Measurements from ENCODE around the gene ATP1A2. TPM values are rescaled to one million over a fixed set of nuclear protein-coding genes. Genes with fewer than 3 reads are reported as not detected.

ATP1A2 gene
- total and polyA plus RNA-seq, 2 donors (not counting 1 experiment from before 2014, with no cell fraction given): not detected

- WGBS (ENCODE audit: insufficient coverage): 68% methylated on average over 3 of the region's 5 CpGs
- H3K4me3 Mint-ChIP-seq: no peak overlapping the region
Observed at GRCh38 chr1:160068225-160068624, 47.3 kb upstream of the ATP1A2 start.

More at GRCh38 chr1:160068225-160068624, 47.3 kb upstream of the ATP1A2 start:
- intact Hi-C loops (cut with micrococcal nuclease): no loop called here
- CTCF ChIA-PET: interaction anchor here (1.0 to 2.1 kb wide), 4 partner anchors 10 to 22 kb away, joined by 3 to 7 read pairs (median 6); partner anchors contain the start of gene KCNJ9
- Histone ChIP-seq H3K9me3 (ENCODE audit: control extremely low read depth in 1 of 3, control insufficient read depth in 2 of 3, insufficient read depth in 1 of 3, low read length in 2 of 3) (no peaks in the 10 kb centered on the region), H3K79me2 (ENCODE audit: control insufficient read depth, insufficient read depth, low read length) (no peaks in the 10 kb centered on the region), H3K4me3 (ENCODE audit: control extremely low read depth in 1 of 5, extremely low read depth in 1 of 5, insufficient read depth in 1 of 5, low read depth in 2 of 5, low read length in 4 of 5) (no peak overlapping the region), H3K9ac (ENCODE audit: low read length) (no peak overlapping the region), H2AFZ (ENCODE audit: insufficient read depth, low read depth, low read length, poor library complexity, severe bottlenecking) (no peak overlapping the region), H3K27ac (ENCODE audit: low read length in 2 of 2) (no peak overlapping the region), H4K20me1 (ENCODE audit: control insufficient read depth, insufficient read depth, low read length, poor library complexity, severe bottlenecking) (no peaks in the 10 kb centered on the region), H3K4me2 (replicated peaks; ENCODE audit: low read depth, low read length, poor library complexity, severe bottlenecking) (no peak overlapping the region), H3K4me1 (ENCODE audit: control insufficient read depth in 2 of 2, insufficient read depth in 2 of 2, low read length in 2 of 2) (peaks cover 11 to 12% of the 10 kb centered on the region in 2 donors), H3K27me3 (replicated peaks in 1 of 4; ENCODE audit: control extremely low read depth in 1 of 4, control insufficient read depth in 3 of 4, insufficient read depth in 4 of 4, low read length in 3 of 4) (peaks cover 0 to 35% (median 20%) of the 10 kb centered on the region in 4 experiments), H3K36me3 (replicated peaks in 1 of 2; ENCODE audit: control extremely low read depth in 1 of 2, control insufficient read depth in 1 of 2, extremely low read depth in 1 of 2, insufficient read depth in 2 of 2, low read length in 1 of 2) (no peaks in the 10 kb centered on the region)
- DNase-seq (no peak), ATAC-seq (ENCODE audit: low read depth) (no peak)
- H3K4me1 Mint-ChIP-seq: peaks cover 12% of the 10 kb centered on the region
- peaks cover 57% of the 10 kb centered on the region for H3K27me3 Mint-ChIP-seq
- POLR2A ChIA-PET: no interaction called here
- no peak for TF ChIP-seq EZH2 (IDR thresholded peaks at IDR 0.05; ENCODE audit: borderline replicate concordance, insufficient read depth, low read depth, low read length, poor library complexity, severe bottlenecking)
- TF ChIP-seq, protein P1, sequence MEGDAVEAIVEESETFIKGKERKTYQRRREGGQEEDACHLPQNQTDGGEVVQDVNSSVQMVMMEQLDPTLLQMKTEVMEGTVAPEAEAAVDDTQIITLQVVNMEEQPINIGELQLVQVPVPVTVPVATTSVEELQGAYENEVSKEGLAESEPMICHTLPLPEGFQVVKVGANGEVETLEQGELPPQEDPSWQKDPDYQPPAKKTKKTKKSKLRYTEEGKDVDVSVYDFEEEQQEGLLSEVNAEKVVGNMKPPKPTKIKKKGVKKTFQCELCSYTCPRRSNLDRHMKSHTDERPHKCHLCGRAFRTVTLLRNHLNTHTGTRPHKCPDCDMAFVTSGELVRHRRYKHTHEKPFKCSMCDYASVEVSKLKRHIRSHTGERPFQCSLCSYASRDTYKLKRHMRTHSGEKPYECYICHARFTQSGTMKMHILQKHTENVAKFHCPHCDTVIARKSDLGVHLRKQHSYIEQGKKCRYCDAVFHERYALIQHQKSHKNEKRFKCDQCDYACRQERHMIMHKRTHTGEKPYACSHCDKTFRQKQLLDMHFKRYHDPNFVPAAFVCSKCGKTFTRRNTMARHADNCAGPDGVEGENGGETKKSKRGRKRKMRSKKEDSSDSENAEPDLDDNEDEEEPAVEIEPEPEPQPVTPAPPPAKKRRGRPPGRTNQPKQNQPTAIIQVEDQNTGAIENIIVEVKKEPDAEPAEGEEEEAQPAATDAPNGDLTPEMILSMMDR (IDR thresholded peaks at IDR 0.05): no peak
- no peak overlapping the region for H3K27ac Mint-ChIP-seq
- H3K9me3 Mint-ChIP-seq (ENCODE audit: insufficient read depth): no peaks in the 10 kb centered on the region
